GM21717 (cell line): ENCODE measurements around the gene SPTBN1.

ENCODE experiments used
- ATAC-seq: cut with Tn5 transposase; IDR thresholded peaks from one replicate; pipeline ENCODE4 v1.9.1; 2021; ENCODE audit warnings: mild to moderate bottlenecking, moderate library complexity; ENCODE audit not compliant: unreplicated experiment

Gene SPTBN1

DNA sequence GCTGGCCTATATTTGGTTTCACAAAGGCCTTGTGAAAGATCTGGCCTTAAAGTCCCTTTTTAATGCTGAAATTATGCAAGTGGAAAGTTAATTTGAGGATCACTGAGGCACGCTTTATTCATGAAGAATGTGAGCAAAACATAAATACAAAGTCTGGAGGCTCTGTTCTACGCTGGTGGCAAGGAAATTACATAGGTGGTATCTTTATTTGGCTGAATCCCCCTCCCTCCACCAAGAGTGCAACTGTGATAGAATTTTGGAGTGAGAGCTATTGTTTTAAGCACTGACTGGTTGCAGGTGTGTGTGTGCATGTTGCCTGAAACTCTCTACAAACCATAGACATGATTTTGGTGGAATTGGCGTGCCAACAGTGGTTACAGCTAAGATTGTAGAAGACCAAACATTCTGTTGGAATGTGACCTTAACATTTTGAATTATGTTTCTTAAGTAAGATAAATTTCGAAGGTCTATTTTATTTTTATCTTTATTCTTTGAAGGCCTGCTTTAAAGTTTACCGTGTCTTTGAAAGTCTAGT lies 114.3 kb downstream of the SPTBN1 start:
- no peak for ATAC-seq

GRCh38 chr2:54570925-54571694 lies 115.0 kb downstream of the SPTBN1 start:
- ATAC-seq = peak; percentile 69

DNA sequence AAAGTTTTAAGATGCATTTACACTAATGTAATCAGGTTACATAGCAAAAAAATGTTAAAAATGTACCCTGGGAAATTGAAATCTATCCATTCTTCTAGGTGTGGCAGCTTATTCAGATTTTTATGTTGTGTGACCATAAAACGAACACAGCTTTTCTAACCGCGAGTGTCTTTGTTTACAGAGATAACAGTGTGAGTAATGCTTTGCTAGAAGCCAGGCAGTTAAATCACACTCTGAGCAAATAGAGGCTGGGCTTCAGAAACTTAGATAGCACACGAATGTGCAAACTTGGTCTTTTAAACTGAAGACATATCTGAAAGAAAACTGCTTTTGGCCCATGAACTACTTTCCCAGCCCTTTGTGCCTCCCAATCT lies 116.1 kb downstream of the SPTBN1 start:
- ATAC-seq = no peak

DNA sequence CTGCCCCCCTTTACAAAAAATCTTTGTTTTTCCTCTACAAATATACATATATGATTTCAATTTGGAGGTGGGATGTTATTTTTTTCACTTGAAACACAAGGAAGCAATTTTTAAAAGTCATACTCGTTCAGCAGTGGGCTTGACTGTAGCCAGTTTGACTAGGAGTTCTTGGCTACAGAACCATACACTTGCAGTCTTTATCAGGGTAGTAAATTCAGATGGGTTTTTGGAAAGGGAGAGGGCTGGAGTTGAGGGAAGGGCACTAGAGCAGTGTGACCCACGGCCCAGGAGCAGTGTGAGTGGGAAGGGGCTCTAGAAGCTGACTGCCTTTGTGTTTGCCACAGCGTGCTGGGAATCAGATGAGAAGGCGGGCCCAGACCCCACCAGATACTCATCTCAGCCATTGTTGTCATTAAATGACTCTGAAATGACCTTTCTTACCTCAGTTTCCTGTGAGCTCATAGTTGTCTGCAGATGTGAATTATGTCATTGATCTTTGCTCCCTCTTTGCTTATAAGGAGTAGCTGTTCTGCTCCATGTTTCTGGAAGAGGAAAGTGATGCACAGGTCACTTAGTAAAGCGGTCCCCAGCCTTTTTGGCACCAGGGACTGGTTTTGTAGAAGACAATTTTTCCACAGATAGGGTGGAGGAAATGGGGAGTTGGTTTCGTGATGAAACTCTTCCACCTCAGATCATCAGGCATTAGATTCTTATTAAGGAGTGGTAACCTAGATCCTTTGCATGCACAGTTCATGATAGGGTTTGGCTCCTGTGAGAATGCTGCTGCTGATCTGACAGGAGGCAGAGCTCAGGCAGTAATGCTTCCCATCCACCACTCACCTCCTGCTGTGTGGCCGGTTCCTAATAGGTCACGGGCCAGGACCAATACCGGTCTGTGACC lies 116.8 kb downstream of the SPTBN1 start:
- ATAC-seq = no peak

- no peak for ATAC-seq
Observed at GRCh38 chr2:54573537-54573919, 117.4 kb downstream of the SPTBN1 start.

GRCh38 chr2:54574107-54574859 lies 118.2 kb downstream of the SPTBN1 start:
- ATAC-seq = no peak

DNA sequence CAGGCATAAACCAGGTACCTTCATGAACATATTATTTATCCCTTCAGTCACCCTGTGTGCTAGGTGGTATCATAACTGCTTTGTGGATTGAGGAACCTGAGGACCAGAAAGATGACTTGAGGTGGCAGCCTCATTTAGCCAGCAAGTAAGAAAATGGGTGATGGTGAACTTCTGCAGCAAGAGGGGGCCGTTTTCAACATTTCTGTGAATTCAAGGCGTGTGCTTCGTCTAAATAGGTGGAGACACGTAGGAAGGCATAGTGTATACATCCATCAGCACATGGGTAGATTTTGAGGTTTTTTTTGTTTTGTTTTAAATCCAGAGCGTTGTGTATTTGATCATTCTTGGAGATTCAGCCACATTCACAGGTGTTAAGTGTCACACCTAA lies 118.7 kb downstream of the SPTBN1 start:
- ATAC-seq = no peak

DNA sequence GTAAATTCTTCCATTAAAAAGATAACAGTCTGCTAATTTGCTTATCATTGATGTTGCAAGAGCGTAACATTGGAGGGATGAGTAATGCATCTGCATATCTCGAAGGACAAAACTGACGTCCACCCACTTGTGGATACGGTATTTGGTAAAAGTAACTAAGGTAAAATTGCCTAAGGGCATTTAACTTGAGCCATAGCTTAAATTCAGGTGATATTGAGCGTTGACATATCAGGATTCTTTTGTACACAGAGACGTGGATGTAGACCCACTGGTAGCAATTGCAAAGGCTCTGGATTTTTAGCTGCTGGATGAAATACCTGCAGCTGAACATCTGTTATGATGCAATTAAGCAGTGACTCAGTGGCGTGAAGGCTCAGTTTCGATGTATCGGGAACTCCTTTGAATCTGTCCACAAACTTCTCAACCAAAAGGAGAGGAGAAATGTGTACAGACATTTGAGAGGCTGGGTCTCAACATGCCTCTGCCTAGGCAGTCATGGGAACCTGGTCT lies 119.3 kb downstream of the SPTBN1 start:
- no peak for ATAC-seq

GRCh38 chr2:54577035-54577434 lies 120.9 kb downstream of the SPTBN1 start:
- no peak for ATAC-seq

DNA sequence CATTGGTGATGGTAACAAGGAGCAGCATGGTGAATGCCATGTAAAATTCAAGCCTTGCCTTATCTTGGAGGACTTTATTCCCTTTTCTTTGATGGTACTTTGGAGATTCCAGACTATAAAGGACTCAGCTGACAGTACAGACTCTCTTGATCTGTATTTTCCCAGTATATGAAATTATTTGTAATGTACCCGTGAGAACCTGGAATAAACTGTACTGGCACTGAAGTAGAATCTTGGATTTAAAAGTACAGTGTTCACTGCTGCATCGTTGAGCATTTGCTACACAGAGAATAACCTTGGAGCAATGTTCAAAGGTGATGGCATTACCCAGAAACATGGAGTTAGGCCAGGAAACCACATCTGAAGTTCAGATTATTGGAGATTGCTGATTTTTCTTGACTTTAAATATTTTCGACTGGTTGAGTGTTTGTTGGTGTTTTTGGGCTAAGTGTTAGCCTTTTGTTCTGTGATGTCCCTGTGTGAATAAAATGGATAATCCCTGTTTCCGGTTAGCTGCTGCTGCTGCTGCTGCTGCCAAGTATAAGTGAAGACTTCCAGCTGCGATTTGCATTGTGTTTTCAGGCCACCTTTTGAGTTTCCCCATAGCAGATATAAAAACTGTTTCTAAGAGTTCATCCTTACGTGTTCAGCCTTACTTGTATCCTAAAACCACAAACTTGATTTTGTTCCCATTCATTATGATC lies 122.0 kb downstream of the SPTBN1 start:
- ATAC-seq = no peak

GRCh38 chr2:54578648-54579045 lies 122.5 kb downstream of the SPTBN1 start:
- ATAC-seq = no peak

- no peak for ATAC-seq
Observed at GRCh38 chr2:54579061-54579681, 123.0 kb downstream of the SPTBN1 start.

GRCh38 chr2:54579682-54580620 lies 123.8 kb downstream of the SPTBN1 start:
- peak; percentile 81 for ATAC-seq

- ATAC-seq = no peak
Observed at GRCh38 chr2:54581326-54582039, 125.4 kb downstream of the SPTBN1 start.

- ATAC-seq = no peak
Observed at GRCh38 chr2:54582987-54583386, 126.9 kb downstream of the SPTBN1 start.

- no peak for ATAC-seq
Observed at GRCh38 chr2:54584598-54584997, 128.5 kb downstream of the SPTBN1 start.

- no peak for ATAC-seq
Observed at GRCh38 chr2:54585136-54585733, 129.1 kb downstream of the SPTBN1 start.

GRCh38 chr2:54586062-54586461 lies 129.9 kb downstream of the SPTBN1 start:
- ATAC-seq = no peak
